ENCODE measurements around the gene CST7.

Gene CST7

GRCh38 chr20:24970030-24970553, 21.0 kb downstream of the CST7 start:
- H3K27ac ChIP-seq (replicated peaks): no peak overlapping the region
- TF ChIP-seq POLR2AphosphoS5 (IDR thresholded peaks at IDR 0.05; ENCODE audit: low read depth) (no peak), SPI1 (IDR thresholded peaks at IDR 0.05; ENCODE audit: borderline replicate concordance, low read depth) (no peak), GABPA (IDR thresholded peaks at IDR 0.05; ENCODE audit: low read depth) (no peak), REST (IDR thresholded peaks at IDR 0.05; ENCODE audit: insufficient replicate concordance, low read depth) (no peak), CTCF (IDR thresholded peaks at IDR 0.05; ENCODE audit: insufficient read depth, low read length) (no peak)
- no peaks in the 10 kb centered on the region for H3K27me3 ChIP-seq (ENCODE audit: insufficient read depth, poor library complexity, severe bottlenecking)
- H3K4me3 ChIP-seq (replicated peaks; ENCODE audit: insufficient read depth, low read length): no peak overlapping the region
- no peak for DNase-seq (ENCODE audit: low read depth in 1 of 2, low spot score in 1 of 2)

- H3K27ac ChIP-seq (replicated peaks): no peak overlapping the region
- no peak for DNase-seq (ENCODE audit: low read depth in 1 of 2, low spot score in 1 of 2)
- TF ChIP-seq POLR2AphosphoS5 (IDR thresholded peaks at IDR 0.05; ENCODE audit: low read depth) (no peak), SPI1 (IDR thresholded peaks at IDR 0.05; ENCODE audit: borderline replicate concordance, low read depth) (no peak), CTCF (IDR thresholded peaks at IDR 0.05; ENCODE audit: insufficient read depth, low read length) (no peak), GABPA (IDR thresholded peaks at IDR 0.05; ENCODE audit: low read depth) (no peak), REST (IDR thresholded peaks at IDR 0.05; ENCODE audit: insufficient replicate concordance, low read depth) (no peak)
Observed at GRCh38 chr20:24970754-24971153, 21.7 kb downstream of the CST7 start.

DNA sequence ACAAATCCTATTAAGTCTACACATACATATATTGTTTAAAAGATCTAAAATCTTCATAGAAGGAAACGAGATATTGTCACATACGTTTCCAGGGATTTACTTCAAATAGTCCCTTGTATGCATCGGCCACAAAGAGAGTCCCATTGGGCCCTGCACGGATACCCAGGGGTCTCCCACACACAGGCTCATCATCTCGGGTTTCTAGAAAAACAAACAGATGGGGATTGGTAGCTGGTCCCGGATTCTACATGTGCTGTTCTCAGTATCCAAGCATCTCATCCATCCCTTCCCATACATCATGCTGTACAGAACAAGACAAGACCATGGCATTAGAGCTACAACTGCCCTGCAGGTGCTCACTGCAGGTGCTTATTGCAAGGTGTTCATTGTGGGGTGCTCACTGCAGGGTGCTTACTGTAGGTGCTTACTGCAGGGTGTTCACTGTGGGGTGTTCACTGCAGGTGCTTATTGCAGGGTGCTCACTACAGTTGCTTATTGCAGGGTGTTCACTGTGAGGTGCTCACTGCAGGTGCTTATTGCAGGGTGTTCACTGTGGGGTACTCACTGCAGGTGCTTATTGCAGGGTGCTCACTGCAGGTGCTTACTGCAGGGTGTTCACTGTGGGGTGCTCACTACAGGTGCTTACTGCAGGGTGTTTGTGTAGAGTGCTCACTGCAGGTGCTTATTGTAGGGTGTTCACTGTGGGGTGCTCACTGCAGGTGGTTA, 22.5 kb downstream of the CST7 start:
- no peak for DNase-seq (ENCODE audit: low read depth in 1 of 2, low spot score in 1 of 2)
- Histone ChIP-seq H3K27me3 (ENCODE audit: insufficient read depth, poor library complexity, severe bottlenecking) (no peaks in the 10 kb centered on the region), H3K27ac (replicated peaks) (no peak overlapping the region), H3K4me3 (replicated peaks; ENCODE audit: insufficient read depth, low read length) (no peak overlapping the region)
- TF ChIP-seq REST (IDR thresholded peaks at IDR 0.05; ENCODE audit: insufficient replicate concordance, low read depth) (no peak), CTCF (IDR thresholded peaks at IDR 0.05; ENCODE audit: insufficient read depth, low read length) (no peak), SPI1 (IDR thresholded peaks at IDR 0.05; ENCODE audit: borderline replicate concordance, low read depth) (no peak), POLR2AphosphoS5 (IDR thresholded peaks at IDR 0.05; ENCODE audit: low read depth) (no peak), GABPA (IDR thresholded peaks at IDR 0.05; ENCODE audit: low read depth) (no peak)

More at GRCh38 chr20:24970754-24971153, 21.7 kb downstream of the CST7 start:
- Histone ChIP-seq H3K27me3 (ENCODE audit: insufficient read depth, poor library complexity, severe bottlenecking) (no peaks in the 10 kb centered on the region), H3K4me3 (replicated peaks; ENCODE audit: insufficient read depth, low read length) (no peak overlapping the region)
